K562 (cell line): ENCODE results near the gene CUEDC2. TPM values are rescaled to one million over a fixed set of nuclear protein-coding genes. Genes with fewer than 3 reads are reported as not detected.

Source experiments
- AFF4 ChIP-seq: sonication (generic); formaldehyde crosslinking; IDR thresholded peaks from 2 replicates; pipeline ENCODE4 v1.8.0; 2023; ENCODE audit warnings: mild to moderate bottlenecking, missing genetic modification reagents
- DEAF1 ChIP-seq: fragments of 450-650 bp; formaldehyde crosslinking; IDR thresholded peaks from 2 replicates; pipeline ENCODE4 v1.4.0; 2020; ENCODE audit warnings: mild to moderate bottlenecking, moderate library complexity
- ETV5 ChIP-seq: sonication (generic); formaldehyde crosslinking; IDR thresholded peaks from 2 replicates; pipeline ENCODE4 v1.4.0; 2020; ENCODE audit warnings: low read depth, mild to moderate bottlenecking, missing genetic modification reagents
- VEZF1 ChIP-seq: fragments of 200-800 bp; sonication (Bioruptor generic); IDR thresholded peaks from 2 replicates; pipeline ENCODE4 v1.6.1; 2017; ENCODE audit warnings: missing genetic modification characterization, missing compliant biosample characterization
- ZNF143 ChIP-seq: sonication (generic); formaldehyde crosslinking; IDR thresholded peaks from 2 replicates; pipeline ENCODE4 v1.9.0; 2022; ENCODE audit warnings: mild to moderate bottlenecking, missing genetic modification reagents
- ZNF311 ChIP-seq: fragments of 250-450 bp; sonication (Bioruptor Pico); IDR thresholded peaks from 2 replicates; pipeline ENCODE4 v1.4.0; 2020; ENCODE audit warnings: mild to moderate bottlenecking, moderate library complexity
- ZNF347 ChIP-seq: fragments of 450-650 bp; formaldehyde crosslinking; IDR thresholded peaks from 2 replicates; pipeline ENCODE4 v1.4.0; 2020; ENCODE audit warnings: low read depth, mild to moderate bottlenecking, moderate library complexity
- ZNF407 ChIP-seq: fragments of 450-650 bp; IDR thresholded peaks from 2 replicates; pipeline ENCODE4 v1.6.1; 2016; ENCODE audit warnings: low read depth
- ZNF785 ChIP-seq: fragments of 250-450 bp; sonication (Bioruptor Pico); IDR thresholded peaks from 2 replicates; pipeline ENCODE4 v1.4.0; 2020; ENCODE audit warnings: mild to moderate bottlenecking
- polyA plus RNA-seq, 8 experiments: library from polyadenylated mRNA; depleted of rRNA in 4 of 8; stranded (reverse) in 5 of 8; unstranded in 3 of 8; fragments of >200 nt; fragmentation: Nextera tagmentation in 2 of 8; fragmentation: Illumina TruSeq in 1 of 8; extraction: Ambion mirVana in 2 of 8; extraction: Trizol in 1 of 8; gene quantifications; 2 replicates each; pipeline versions ENCODE4 v1.2.1 to v1.2.3, GENCODE V29; 2011 to 2014; ENCODE audit warnings: inconsistent platforms in 1 of 8, missing spikeins in 1 of 8
- total RNA-seq, 7 experiments: library from RNA; depleted of rRNA in 6 of 7; stranded (reverse); fragments of >200 nt in 6 of 7; fragmentation: Illumina TruSeq in 2 of 7; extraction: Trizol in 2 of 7; gene quantifications; 2 replicates each; pipeline versions ENCODE4 v1.2.1 to v1.2.3, GENCODE V29; 2011 to 2021; ENCODE audit warnings: low replicate concordance in 1 of 7

The CUEDC2 gene
- total and polyA plus RNA-seq, 9 of the 15 experiments (the other 6 are each of a cell fraction or from before 2014, with no cell fraction given) = 8.5 to 48.9 (median 27.4) TPM

GRCh38 chr10:102399217-102400021 lies 33.0 kb downstream of the CUEDC2 start (continued):
- TF ChIP-seq ZNF407 = peak; percentile 46; the same call in 1 of the 2 replicates
- no peak for TF ChIP-seq ZNF311 (CRISPR knock-in tag)
- TF ChIP-seq VEZF1 (CRISPR knock-in tag) = peak; percentile 60
- TF ChIP-seq ZNF143 (CRISPR knock-in tag) = 0 out of 2 replicates have a peak, but pooled peaks have one; percentile 14
- peak; percentile 64; the same call in 1 of the 2 replicates for TF ChIP-seq AFF4 (CRISPR knock-in tag)
- TF ChIP-seq ZNF347 (CRISPR knock-in tag) = no peak
- TF ChIP-seq ETV5 (CRISPR knock-in tag) = peak; percentile 72
- TF ChIP-seq ZNF785 (CRISPR knock-in tag) = no peak
- TF ChIP-seq DEAF1 (CRISPR knock-in tag) = 0 out of 2 replicates have a peak, but pooled peaks have one; percentile 32
